A673 (cell line): ENCODE measurements around the gene AMZ2.

Experiments used
- EZH2 ChIP-seq: fragments of 200-600 bp; sonication (generic); IDR thresholded peaks from 2 replicates; pipeline ENCODE4 v1.6.1; 2017; ENCODE audit warnings: borderline replicate concordance, low read depth, mild to moderate bottlenecking, mixed read lengths, antibody characterized with exemption, low read length; ENCODE audit not compliant: poor library complexity, severe bottlenecking
- TF ChIP-seq, protein P1 (sequence below): fragments of 300-800, 200-600 bp; sonication (generic); conservative IDR thresholded peaks from 2 replicates; pipeline ENCODE4 v1.5.1; 2017; ENCODE audit warnings: low read depth, mild to moderate bottlenecking, antibody characterized with exemption, low read length, moderate library complexity, mixed read lengths

- TF ChIP-seq, protein P1, sequence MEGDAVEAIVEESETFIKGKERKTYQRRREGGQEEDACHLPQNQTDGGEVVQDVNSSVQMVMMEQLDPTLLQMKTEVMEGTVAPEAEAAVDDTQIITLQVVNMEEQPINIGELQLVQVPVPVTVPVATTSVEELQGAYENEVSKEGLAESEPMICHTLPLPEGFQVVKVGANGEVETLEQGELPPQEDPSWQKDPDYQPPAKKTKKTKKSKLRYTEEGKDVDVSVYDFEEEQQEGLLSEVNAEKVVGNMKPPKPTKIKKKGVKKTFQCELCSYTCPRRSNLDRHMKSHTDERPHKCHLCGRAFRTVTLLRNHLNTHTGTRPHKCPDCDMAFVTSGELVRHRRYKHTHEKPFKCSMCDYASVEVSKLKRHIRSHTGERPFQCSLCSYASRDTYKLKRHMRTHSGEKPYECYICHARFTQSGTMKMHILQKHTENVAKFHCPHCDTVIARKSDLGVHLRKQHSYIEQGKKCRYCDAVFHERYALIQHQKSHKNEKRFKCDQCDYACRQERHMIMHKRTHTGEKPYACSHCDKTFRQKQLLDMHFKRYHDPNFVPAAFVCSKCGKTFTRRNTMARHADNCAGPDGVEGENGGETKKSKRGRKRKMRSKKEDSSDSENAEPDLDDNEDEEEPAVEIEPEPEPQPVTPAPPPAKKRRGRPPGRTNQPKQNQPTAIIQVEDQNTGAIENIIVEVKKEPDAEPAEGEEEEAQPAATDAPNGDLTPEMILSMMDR: no peak
- no peak for TF ChIP-seq EZH2
These were observed 50.8 kb downstream of the AMZ2 start for GRCh38 chr17:68298601-68299000.
